Psoas muscle (tissue), 8 donors: ENCODE data around the gene ERC2. TPM values are rescaled to one million over a fixed set of nuclear protein-coding genes. Genes with fewer than 3 reads are reported as not detected.

Source experiments
- ATAC-seq, 4 donors: fragments of 200-7000 bp; cut with Tn5 transposase; one replicate each; pipeline ENCODE4 v1.9.1; 2020; ENCODE audit warnings: moderate library complexity in 3 of 4, mild to moderate bottlenecking in 2 of 4
- DNase-seq, 2 donors: peaks; one replicate each; pipeline ENCODE4 v3.0.0-alpha.2; 2020
- H3K27ac ChIP-seq: fragments of 200-600 bp; one replicate; pipeline ENCODE4 v1.8.0; 2022
- H3K27me3 ChIP-seq, 3 donors: fragments of 200-600 bp in 1 of 3; one replicate each; pipeline versions ENCODE4 v1.6.1 to v1.8.0; 2013 to 2022; ENCODE audit warnings: low read length in 2 of 3, mild to moderate bottlenecking in 2 of 3, moderate library complexity in 1 of 3; ENCODE audit not compliant: insufficient read depth in 3 of 3
- H3K36me3 ChIP-seq, 2 donors: fragments of 200-600 bp in 1 of 2; one replicate each; pipeline versions ENCODE4 v1.6.1 to v1.8.0; 2013 to 2022; ENCODE audit warnings: low read depth in 1 of 2, mild to moderate bottlenecking in 1 of 2, moderate library complexity in 1 of 2; ENCODE audit not compliant: insufficient read depth in 1 of 2
- H3K4me1 ChIP-seq: fragments of 200-600 bp; one replicate; pipeline ENCODE4 v1.8.0; 2022
- H3K4me3 ChIP-seq: fragments of 200-600 bp; one replicate; pipeline ENCODE4 v1.8.0; 2022; ENCODE audit warnings: mild to moderate bottlenecking
- H3K9me3 ChIP-seq: fragments of 200-600 bp; one replicate; pipeline ENCODE4 v1.8.0; 2022
- CTCF ChIP-seq: fragments of 200-600 bp; IDR thresholded peaks from one replicate; pipeline ENCODE4 v1.8.0; 2022; ENCODE audit warnings: antibody characterized with exemption
- WGBS, 3 donors: extraction: QIAGEN DNeasy Blood & Tissue Kit; methylation state at CpG; one replicate each; pipeline versions ENCODE4 v1.1.6 to v1.1.7; 2013; 5-methylcytosine and 5-hydroxymethylcytosine counted together
- intact Hi-C, 2 donors: fragments of 100-400 bp; cut with DNase I; formaldehyde crosslinking; loops; one replicate each; pipeline versions ENCODE4 v1.11.0 to v1.14.2; 2022
- polyA plus RNA-seq, 3 donors: library from polyadenylated mRNA; stranded (reverse); fragments of 200-250 nt; gene quantifications; one replicate each; pipeline ENCODE4 v1.2.3, GENCODE V29; 2013
- total RNA-seq, 4 donors: library from RNA; stranded (reverse); fragmentation: NEBNext Ultra II Directional in 2 of 4; extraction: Animal tissue kit (Norgen Biotek cat#: 25700) in 2 of 4; gene quantifications; one replicate each; pipeline versions ENCODE4 v1.2.1 to v1.2.4, GENCODE V29; 2021 to 2023
- donor health status: healthy with polysubstance abuse.
- donor health status: DM: no; HTN: no; CAD: no; lungs with moderate emphysema.
- donor health status: Bipolar disorder and iron deficiency.
- donor health status: healthy.
- donor health status: DM: yes; HTN: yes; CAD: no.
- donor health status: DM: no; HTN: no; CAD: no.
- donor health status: DM: no; HTN: no; CAD: no.
- donor health status: DM: yes; HTN: yes; CAD: no.

ERC2 gene
- total and polyA plus RNA-seq, 7 donors: 0.04 to 0.15 TPM; not detected in 5

GRCh38 chr3:56253941-56254665 lies 214.2 kb downstream of the ERC2 start:
- H3K27ac ChIP-seq: no peak overlapping the region
- no peak overlapping the region for H3K4me3 ChIP-seq
- TF ChIP-seq CTCF: no peak
- ATAC-seq: no peak
- H3K27me3 ChIP-seq: no peaks in the 10 kb centered on the region
- H3K4me1 ChIP-seq: no peaks in the 10 kb centered on the region
- no peak for DNase-seq
- 45 to 49% (median 46%) methylated on average over 7 of the region's 7 CpGs for WGBS, 3 donors
- intact Hi-C loops: loop anchor here (5.0 to 10.0 kb wide), 3 partner anchors 767 to 1829 kb away; partner anchors contain the start of gene WNT5A (in 1 of the 2)
- no peaks in the 10 kb centered on the region for H3K36me3 ChIP-seq
- H3K9me3 ChIP-seq: no peaks in the 10 kb centered on the region

- Histone ChIP-seq H3K4me1 (no peaks in the 10 kb centered on the region), H3K36me3 (no peaks in the 10 kb centered on the region), H3K27me3 (no peaks in the 10 kb centered on the region), H3K9me3 (no peaks in the 10 kb centered on the region), H3K27ac (no peak overlapping the region), H3K4me3 (no peak overlapping the region)
- intact Hi-C loops: loop anchor here (1.0 to 10.0 kb wide), 4 partner anchors 764 to 1827 kb away; partner anchors contain the start of gene WNT5A (in 1 of the 2)
- ATAC-seq (peak in 2 of 4 donors; percentile 44 to 60), DNase-seq (no peak)
- 87 to 92% (median 87%) methylated on average over 3 of the region's 3 CpGs for WGBS, 3 donors
- peak; percentile 81 for TF ChIP-seq CTCF
Measured at GRCh38 chr3:56251343-56251945, 216.8 kb downstream of the ERC2 start.

- ATAC-seq: no peak
Measured at GRCh38 chr3:56248021-56248420, 220.2 kb downstream of the ERC2 start.

GRCh38 chr3:56238299-56238698 lies 230.0 kb downstream of the ERC2 start:
- H3K4me3 ChIP-seq: no peak overlapping the region
- WGBS, 3 donors: 60 to 88% (median 72%) methylated on average over 2 of the region's 2 CpGs
- DNase-seq (no peak), ATAC-seq (no peak)
- intact Hi-C loops: no loop called here
- peaks cover 0 to 4% (median 0%) of the 10 kb centered on the region in 3 donors for H3K27me3 ChIP-seq
- H3K9me3 ChIP-seq: no peaks in the 10 kb centered on the region
- no peaks in the 10 kb centered on the region for H3K4me1 ChIP-seq
- no peak overlapping the region for H3K27ac ChIP-seq
- no peaks in the 10 kb centered on the region for H3K36me3 ChIP-seq
- no peak for TF ChIP-seq CTCF

More at GRCh38 chr3:56248021-56248420, 220.2 kb downstream of the ERC2 start:
- Histone ChIP-seq H3K27ac (no peak overlapping the region), H3K9me3 (no peaks in the 10 kb centered on the region), H3K4me1 (no peaks in the 10 kb centered on the region), H3K36me3 (no peaks in the 10 kb centered on the region), H3K27me3 (no peaks in the 10 kb centered on the region), H3K4me3 (no peak overlapping the region)
- intact Hi-C loops: no loop called here
- WGBS, 3 donors: 86 to 89% (median 89%) methylated on average over 4 of the region's 4 CpGs
- TF ChIP-seq CTCF: no peak
- no peak for DNase-seq
